Sigmoid colon (tissue), 7 donors: ENCODE data around the gene TFG. TPM values are rescaled to one million over a fixed set of nuclear protein-coding genes. Genes with fewer than 3 reads are reported as not detected.

Source experiments
- DNase-seq: peaks from one replicate; pipeline ENCODE4 v3.0.0-alpha.2; 2019
- H3K27ac ChIP-seq, 4 donors: fragments of 200-600 bp; sonication (generic); one replicate each; pipeline ENCODE4 v1.5.1; 2016 to 2019; ENCODE audit warnings: mild to moderate bottlenecking in 1 of 4
- H3K27me3 ChIP-seq, 3 donors: fragments of 200-600 bp; sonication (generic); one replicate each; pipeline ENCODE4 v1.5.1; 2019; ENCODE audit warnings: mild to moderate bottlenecking in 1 of 3
- H3K36me3 ChIP-seq, 4 donors: fragments of 200-600 bp; sonication (generic); one replicate each; pipeline ENCODE4 v1.5.1; 2016 to 2019
- H3K4me1 ChIP-seq, 4 donors: fragments of 200-600 bp; sonication (generic); one replicate each; pipeline ENCODE4 v1.5.1; 2017 to 2019
- H3K4me3 ChIP-seq, 4 donors: fragments of 200-600 bp; sonication (generic); one replicate each; pipeline ENCODE4 v1.5.1; 2017 to 2019; ENCODE audit warnings: mild to moderate bottlenecking in 2 of 4, moderate library complexity in 1 of 4
- H3K9me3 ChIP-seq, 4 donors: fragments of 200-600 bp in 3 of 4; sonication (generic) in 3 of 4; one replicate each; pipeline versions ENCODE4 v1.5.1 to v1.6.1; 2013 to 2019
- CTCF ChIP-seq, 4 experiments: fragments of 450-650 bp in 3 of 4; fragments of 200-600 bp in 1 of 4; IDR thresholded peaks; one replicate each; pipeline ENCODE4 v1.5.1; 2016 to 2019; ENCODE audit warnings: antibody characterized with exemption in 4 of 4, mild to moderate bottlenecking in 3 of 4, moderate library complexity in 2 of 4
- EP300 ChIP-seq, 4 donors: sonication (generic); formaldehyde crosslinking; IDR thresholded peaks; one replicate each; pipeline ENCODE4 v1.6.1; 2017; ENCODE audit warnings: antibody characterized with exemption in 4 of 4
- POLR2A ChIP-seq, 2 donors: fragments of 450-650 bp; IDR thresholded peaks; one replicate each; pipeline ENCODE4 v1.6.1; 2016; ENCODE audit warnings: antibody characterized with exemption in 2 of 2, mild to moderate bottlenecking in 2 of 2, moderate library complexity in 2 of 2
- POLR2AphosphoS5 ChIP-seq, 4 donors: sonication (generic); formaldehyde crosslinking; IDR thresholded peaks; one replicate each; pipeline ENCODE4 v1.6.1; 2017; ENCODE audit warnings: antibody characterized with exemption in 4 of 4
- WGBS, 2 donors: extraction: QIAGEN DNeasy Blood & Tissue Kit; methylation state at CpG; one replicate each; pipeline ENCODE4 v1.1.7; 2013; 5-methylcytosine and 5-hydroxymethylcytosine counted together
- intact Hi-C: fragments of 100-400 bp; cut with DNase I; formaldehyde crosslinking; loops from one replicate; pipeline ENCODE4 v1.15.1; 2023
- polyA plus RNA-seq, 3 donors: library from polyadenylated mRNA; stranded (reverse); fragments of 200-250 nt; gene quantifications; one replicate each; pipeline ENCODE4 v1.2.3, GENCODE V29; 2013
- total RNA-seq, 4 donors: library from RNA; depleted of rRNA; stranded (reverse); fragments of >200 nt; gene quantifications; one replicate each; pipeline ENCODE4 v1.1.0, GENCODE V29; 2016
- donor health status: healthy with polysubstance abuse.
- donor health status: Bipolar disorder and iron deficiency.
- donor health status: healthy.

Gene TFG
- total and polyA plus RNA-seq, 7 donors = 52.0 to 139 (median 64.9) TPM

GRCh38 chr3:100725935-100726513 lies 16.7 kb downstream of the TFG start:
- Histone ChIP-seq H3K4me1 (peaks cover 0 to 16% (median 4%) of the 10 kb centered on the region in 4 donors), H3K27ac (no peak overlapping the region), H3K27me3 (no peaks in the 10 kb centered on the region), H3K4me3 (no peak overlapping the region), H3K36me3 (peaks cover 7 to 71% (median 12%) of the 10 kb centered on the region in 4 donors), H3K9me3 (no peaks in the 10 kb centered on the region)
- DNase-seq = no peak
- TF ChIP-seq POLR2A (IDR thresholded peaks at IDR 0.05) (no peak), POLR2AphosphoS5 (IDR thresholded peaks at IDR 0.05) (no peak), CTCF (IDR thresholded peaks at IDR 0.05) (no peak)
- intact Hi-C loops = no loop called here
- WGBS, 2 donors = 97% methylated on average over 3 of the region's 3 CpGs

GRCh38 chr3:100726706-100727105 lies 17.4 kb downstream of the TFG start:
- no peak overlapping the region for H3K4me3 ChIP-seq
- H3K27me3 ChIP-seq = no peaks in the 10 kb centered on the region
- H3K27ac ChIP-seq = no peak overlapping the region
- H3K9me3 ChIP-seq = no peaks in the 10 kb centered on the region
- 81 to 93% methylated on average over 1 of the region's 1 CpG for WGBS, 2 donors
- intact Hi-C loops = no loop called here
- DNase-seq = no peak
- no peak for TF ChIP-seq POLR2A (IDR thresholded peaks at IDR 0.05)
- no peak for TF ChIP-seq EP300 (IDR thresholded peaks at IDR 0.05)
- TF ChIP-seq CTCF (IDR thresholded peaks at IDR 0.05) = no peak
- no peak for TF ChIP-seq POLR2AphosphoS5 (IDR thresholded peaks at IDR 0.05)
- peaks cover 6 to 71% (median 10%) of the 10 kb centered on the region in 4 donors for H3K36me3 ChIP-seq
- peaks cover 0 to 16% (median 4%) of the 10 kb centered on the region in 4 donors for H3K4me1 ChIP-seq

GRCh38 chr3:100730524-100730923 lies 21.2 kb downstream of the TFG start:
- no peak for DNase-seq
- H3K9me3 ChIP-seq = no peaks in the 10 kb centered on the region
- intact Hi-C loops = no loop called here
- WGBS, 2 donors = 77 to 85% methylated on average over 3 of the region's 3 CpGs
- H3K36me3 ChIP-seq = peaks cover 0 to 75% (median 9%) of the 10 kb centered on the region in 4 donors
- H3K4me1 ChIP-seq = peaks cover 0 to 25% (median 4%) of the 10 kb centered on the region in 4 donors
- no peaks in the 10 kb centered on the region for H3K27me3 ChIP-seq
- TF ChIP-seq EP300 (IDR thresholded peaks at IDR 0.05) (no peak), POLR2A (IDR thresholded peaks at IDR 0.05) (no peak), CTCF (IDR thresholded peaks at IDR 0.05) (no peak), POLR2AphosphoS5 (IDR thresholded peaks at IDR 0.05) (no peak)
- H3K27ac ChIP-seq = no peak overlapping the region
- no peak overlapping the region for H3K4me3 ChIP-seq

- Histone ChIP-seq H3K27ac (no peak overlapping the region), H3K4me3 (no peak overlapping the region), H3K9me3 (no peaks in the 10 kb centered on the region), H3K36me3 (peaks cover 10 to 85% (median 12%) of the 10 kb centered on the region in 4 donors), H3K4me1 (peaks cover 0 to 15% (median 0%) of the 10 kb centered on the region in 4 donors), H3K27me3 (no peaks in the 10 kb centered on the region)
- intact Hi-C loops = no loop called here
- WGBS, 2 donors = 90 to 96% methylated on average over 3 of the region's 3 CpGs
- TF ChIP-seq POLR2A (IDR thresholded peaks at IDR 0.05) (no peak), EP300 (IDR thresholded peaks at IDR 0.05) (no peak)
- no peak for DNase-seq
These were observed 23.1 kb downstream of the TFG start for GRCh38 chr3:100732435-100732834.

- Histone ChIP-seq H3K9me3 (no peaks in the 10 kb centered on the region), H3K27ac (no peak overlapping the region), H3K4me3 (no peak overlapping the region), H3K4me1 (peaks cover 0 to 10% (median 0%) of the 10 kb centered on the region in 4 donors), H3K27me3 (no peaks in the 10 kb centered on the region), H3K36me3 (peaks cover 5 to 89% (median 13%) of the 10 kb centered on the region in 4 donors)
- TF ChIP-seq POLR2AphosphoS5 (IDR thresholded peaks at IDR 0.05) = no peak
- TF ChIP-seq POLR2A (IDR thresholded peaks at IDR 0.05) = no peak
- no peak for TF ChIP-seq EP300 (IDR thresholded peaks at IDR 0.05)
- no peak for TF ChIP-seq CTCF (IDR thresholded peaks at IDR 0.05)
- intact Hi-C loops = no loop called here
- DNase-seq = no peak
- 15 to 46% methylated on average over 2 of the region's 2 CpGs for WGBS, 2 donors
These were observed 28.0 kb downstream of the TFG start for GRCh38 chr3:100737334-100737733.
